ENCODE results near the gene SULT1E1.

GRCh38 chr4:69823481-69824186 lies 36.3 kb downstream of the SULT1E1 start:
- TF ChIP-seq GATA2 (IDR thresholded peaks at IDR 0.05; ENCODE audit: low read depth, low read length) (no peak), GATA3 (IDR thresholded peaks at IDR 0.05; ENCODE audit: low read depth, low read length) (no peak)

Data from SH-SY5Y (cell line).